ENCODE measurements around the gene TSPAN32.

DNA sequence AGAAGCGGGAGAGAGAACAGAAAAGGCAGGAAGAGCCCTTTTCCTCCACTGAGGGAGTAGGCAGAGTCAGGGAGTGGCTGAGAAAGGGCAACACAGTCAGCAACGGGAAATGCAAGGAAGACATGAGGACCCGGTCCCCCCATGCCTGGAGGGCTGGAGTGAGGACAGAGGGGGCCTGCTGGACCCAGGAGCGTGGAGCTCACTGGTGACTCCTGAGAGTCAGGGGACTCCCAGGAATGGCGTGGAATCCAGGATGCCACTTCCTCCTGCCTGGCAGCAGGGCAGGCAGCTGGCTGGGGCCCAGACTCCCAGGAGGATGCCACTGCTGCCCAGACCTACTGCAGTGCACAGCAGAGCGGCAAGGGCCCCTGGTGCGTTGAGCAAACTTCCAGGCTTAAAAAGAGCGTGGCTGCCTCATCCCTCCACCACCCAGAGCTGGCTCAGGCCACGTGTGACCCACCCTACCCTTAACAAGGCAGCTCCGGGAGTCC, 11.4 kb upstream of the TSPAN32 start:
- TF ChIP-seq, protein P1, sequence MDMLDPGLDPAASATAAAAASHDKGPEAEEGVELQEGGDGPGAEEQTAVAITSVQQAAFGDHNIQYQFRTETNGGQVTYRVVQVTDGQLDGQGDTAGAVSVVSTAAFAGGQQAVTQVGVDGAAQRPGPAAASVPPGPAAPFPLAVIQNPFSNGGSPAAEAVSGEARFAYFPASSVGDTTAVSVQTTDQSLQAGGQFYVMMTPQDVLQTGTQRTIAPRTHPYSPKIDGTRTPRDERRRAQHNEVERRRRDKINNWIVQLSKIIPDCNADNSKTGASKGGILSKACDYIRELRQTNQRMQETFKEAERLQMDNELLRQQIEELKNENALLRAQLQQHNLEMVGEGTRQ (IDR thresholded peaks at IDR 0.05; ENCODE audit: borderline replicate concordance, low read depth, low read length), result no peak
- TF ChIP-seq TCF12 (IDR thresholded peaks at IDR 0.05; ENCODE audit: low read depth, low read length) (no peak), RAD21 (IDR thresholded peaks at IDR 0.05; ENCODE audit: insufficient read depth, low read depth, low read length) (no peak), EZH2 (IDR thresholded peaks at IDR 0.05; ENCODE audit: borderline replicate concordance, control insufficient read depth, low read depth, low read length) (no peak), ZNF274 (IDR thresholded peaks at IDR 0.05; ENCODE audit: insufficient read depth, insufficient read length) (no peak), POLR2A (IDR thresholded peaks at IDR 0.05; ENCODE audit: low read depth, low read length) (no peak)

All from GM12878 (cell line).